Smooth muscle cell of trachea (primary cell): ENCODE measurements around the gene PROSER2. TPM values are rescaled to one million over a fixed set of nuclear protein-coding genes. Genes with fewer than 3 reads are reported as not detected.

Source experiments
- total RNA-seq: library from RNA; depleted of rRNA; stranded (reverse); fragments of >200 nt; gene quantifications from 2 replicates; pipeline ENCODE4 v1.2.1, GENCODE V29; 2014

The PROSER2 gene, protein sequence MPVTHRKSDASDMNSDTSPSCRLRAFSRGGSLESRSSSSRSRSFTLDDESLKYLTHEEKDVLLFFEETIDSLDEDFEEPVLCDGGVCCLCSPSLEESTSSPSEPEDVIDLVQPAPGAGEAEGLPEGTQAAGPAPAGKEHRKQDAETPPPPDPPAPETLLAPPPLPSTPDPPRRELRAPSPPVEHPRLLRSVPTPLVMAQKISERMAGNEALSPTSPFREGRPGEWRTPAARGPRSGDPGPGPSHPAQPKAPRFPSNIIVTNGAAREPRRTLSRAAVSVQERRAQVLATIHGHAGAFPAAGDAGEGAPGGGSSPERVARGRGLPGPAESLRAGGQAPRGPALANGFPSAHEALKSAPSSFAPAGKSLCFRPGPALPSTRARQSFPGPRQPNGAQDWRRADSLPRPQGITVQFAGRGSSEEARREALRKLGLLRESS
- total RNA-seq = 2.0 and 5.8 TPM in 2 replicates

DNA sequence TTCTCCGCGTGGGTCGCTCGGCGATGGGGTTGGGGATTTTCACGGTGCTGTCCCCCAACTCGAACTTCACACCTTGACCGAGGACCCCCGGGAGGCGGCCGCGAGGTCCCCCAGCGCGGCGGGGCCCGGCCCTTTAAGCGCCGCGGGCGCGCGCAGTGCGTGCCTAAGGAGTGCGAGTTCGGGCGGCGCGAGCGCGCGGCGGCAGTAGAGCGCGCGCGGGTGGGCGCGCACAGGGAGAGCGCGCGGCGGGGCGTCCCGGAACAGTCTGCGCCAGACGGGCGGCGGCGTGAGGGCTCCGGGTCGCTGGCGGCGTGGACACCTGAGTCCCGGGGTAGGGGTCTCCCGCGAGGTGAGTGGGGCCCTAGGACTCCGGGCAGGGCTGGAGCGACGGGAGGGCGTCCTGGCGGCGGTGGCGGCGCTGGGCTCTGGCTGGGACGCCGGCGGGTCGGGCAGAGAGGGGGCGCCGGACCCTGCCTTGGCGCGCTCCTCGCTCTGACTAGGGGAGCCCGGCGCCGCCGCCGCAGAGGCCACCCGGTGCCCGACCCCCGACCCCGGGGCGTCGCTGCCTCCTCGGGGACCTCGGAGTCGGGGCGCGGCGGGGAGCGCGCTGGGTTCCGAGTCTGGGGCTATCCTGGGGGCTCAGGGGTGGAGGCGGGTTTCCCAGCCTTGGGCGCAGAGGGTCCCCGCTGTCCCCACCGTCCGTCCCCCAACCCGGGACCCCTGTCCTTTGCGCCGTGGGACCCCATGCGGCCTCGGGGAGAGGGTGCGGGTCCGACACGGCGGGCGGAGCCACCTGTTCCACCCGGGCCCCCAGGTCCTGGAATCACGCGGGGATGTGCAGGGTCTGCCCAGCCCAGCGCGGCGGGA lies at the start of gene PROSER2:
TSS of gene PROSER2 (plus strand) at position 235 of the 867 bp plus-strand sequence. CDS start 28,722 bp downstream, outside the sequence.

Other genes with a start within 250 kb of the PROSER2 start
- 10.3 and 11.1 TPM in 2 replicates for gene USP6NL, start 211.7 kb upstream of the PROSER2 start, total RNA-seq
- gene ECHDC3, start 81.0 kb upstream of the PROSER2 start, total RNA-seq = 13.9 and 15.1 TPM in 2 replicates
- gene UPF2, start 219.5 kb downstream of the PROSER2 start, total RNA-seq = 18.0 and 24.6 TPM in 2 replicates
- 23.1 and 36.7 TPM in 2 replicates for gene DHTKD1, start 245.6 kb downstream of the PROSER2 start, total RNA-seq